ENCODE data around the gene KIF1A.

GRCh38 chr2:240857039-240858008, 37.3 kb upstream of the KIF1A start:
- no peak for TF ChIP-seq ZNF512 (CRISPR knock-in tag; IDR thresholded peaks at IDR 0.05)
- no peak for TF ChIP-seq NFE2L2 (IDR thresholded peaks at IDR 0.05; ENCODE audit: low read length)
- peak; percentile 50 for TF ChIP-seq CTCF (CRISPR knock-in tag; IDR thresholded peaks at IDR 0.05)
- TF ChIP-seq TAF15 (IDR thresholded peaks at IDR 0.05; ENCODE audit: low read depth, low read length, poor library complexity, severe bottlenecking): no peak
- no peak for TF ChIP-seq ZNF407 (CRISPR knock-in tag; IDR thresholded peaks at IDR 0.05; ENCODE audit: not compliant biosample characterization)
- TF ChIP-seq ZNF776 (CRISPR knock-in tag; IDR thresholded peaks at IDR 0.05): peak; percentile 98
- no peak for TF ChIP-seq PCBP2 (optimal IDR thresholded peaks at IDR 0.05; ENCODE audit: low read depth, low read length, poor library complexity, severe bottlenecking)
- no peak for TF ChIP-seq PRDM4 (CRISPR knock-in tag; IDR thresholded peaks at IDR 0.05; ENCODE audit: borderline replicate concordance)
- no peak for TF ChIP-seq PBX2 (CRISPR knock-in tag; IDR thresholded peaks at IDR 0.05)
- TF ChIP-seq REST (IDR thresholded peaks at IDR 0.05; ENCODE audit: borderline replicate concordance in 1 of 2, low read depth in 1 of 2, low read length in 2 of 2): 0 out of 4 replicates have a peak, but pooled peaks of 1 of the 2 experiments have one; percentile 3
- peak; percentile 71 for TF ChIP-seq ZNF143 (CRISPR knock-in tag; IDR thresholded peaks at IDR 0.05)
- TF ChIP-seq HMG20A (CRISPR knock-in tag; IDR thresholded peaks at IDR 0.05; ENCODE audit: borderline replicate concordance): peak; percentile 86
